DND-41 (cell line): ENCODE measurements around the gene NFATC3.

Source experiments
- ATAC-seq: fragments of 200-7000 bp; cut with Tn5 transposase; 3 replicates; pipeline ENCODE4 v1.9.1; 2021; ENCODE audit warnings: low read depth; ENCODE audit not compliant: insufficient read depth
- DNase-seq: peaks from one replicate; pipeline ENCODE4 v3.0.0-alpha.2; 2020
- H2AFZ ChIP-seq: 2 replicates; pipeline ENCODE4 v1.6.0; 2012; ENCODE audit warnings: low read depth, low read length
- H3K27ac ChIP-seq: 2 replicates; pipeline ENCODE4 v1.5.1; 2012; ENCODE audit warnings: low read length, inconsistent platforms
- H3K27me3 ChIP-seq: fragments of 200-600 bp; sonication (generic); 2 replicates; pipeline ENCODE4 v1.6.0; 2012; ENCODE audit warnings: low read length, mild to moderate bottlenecking, inconsistent platforms; ENCODE audit not compliant: insufficient read depth, poor library complexity
- H3K36me3 ChIP-seq: 2 replicates; pipeline ENCODE4 v1.5.1; 2012; ENCODE audit warnings: low read length, inconsistent platforms; ENCODE audit not compliant: insufficient read depth
- H3K4me1 ChIP-seq: 2 replicates; pipeline ENCODE4 v1.5.1; 2012; ENCODE audit warnings: mild to moderate bottlenecking, low read length; ENCODE audit not compliant: insufficient read depth
- H3K4me2 ChIP-seq: 2 replicates; pipeline ENCODE4 v1.6.0; 2012; ENCODE audit warnings: mild to moderate bottlenecking, moderate library complexity, low read length, inconsistent platforms; ENCODE audit not compliant: insufficient read depth
- H3K4me3 ChIP-seq, 2 experiments: fragments of 200-600 bp in 1 of 2; shearing (Covaris generic) in 1 of 2; 2 replicates each; pipeline ENCODE4 v1.5.1; 2012 to 2016; ENCODE audit warnings: inconsistent platforms in 2 of 2, low read length in 2 of 2, mild to moderate bottlenecking in 2 of 2, low read depth in 1 of 2, moderate library complexity in 1 of 2
- H3K79me2 ChIP-seq: 2 replicates; pipeline ENCODE4 v1.6.0; 2012; ENCODE audit warnings: low read length, inconsistent platforms; ENCODE audit not compliant: insufficient read depth
- H3K9ac ChIP-seq: 2 replicates; pipeline ENCODE4 v1.6.0; 2012; ENCODE audit warnings: low read depth, mild to moderate bottlenecking, inconsistent platforms, low read length, moderate library complexity
- H3K9me3 ChIP-seq: 2 replicates; pipeline ENCODE4 v1.5.1; 2012; ENCODE audit warnings: low read length, moderate library complexity, mild to moderate bottlenecking, inconsistent platforms; ENCODE audit not compliant: insufficient read depth, severe bottlenecking
- H4K20me1 ChIP-seq: 2 replicates; pipeline ENCODE4 v1.6.0; 2012; ENCODE audit warnings: low read length; ENCODE audit not compliant: insufficient read depth
- EZH2 ChIP-seq: IDR thresholded peaks from 3 replicates; pipeline ENCODE4 v1.6.1; 2012; ENCODE audit warnings: borderline replicate concordance, low read depth, mild to moderate bottlenecking, moderate library complexity, low read length, inconsistent platforms; ENCODE audit not compliant: severe bottlenecking
- TF ChIP-seq, protein P1 (sequence below): IDR thresholded peaks from 2 replicates; pipeline ENCODE4 v1.5.1; 2012; ENCODE audit warnings: borderline replicate concordance, low read length, moderate library complexity, mild to moderate bottlenecking; ENCODE audit not compliant: poor library complexity, severe bottlenecking; ENCODE audit errors: extremely low read depth

NFATC3 gene

DNA sequence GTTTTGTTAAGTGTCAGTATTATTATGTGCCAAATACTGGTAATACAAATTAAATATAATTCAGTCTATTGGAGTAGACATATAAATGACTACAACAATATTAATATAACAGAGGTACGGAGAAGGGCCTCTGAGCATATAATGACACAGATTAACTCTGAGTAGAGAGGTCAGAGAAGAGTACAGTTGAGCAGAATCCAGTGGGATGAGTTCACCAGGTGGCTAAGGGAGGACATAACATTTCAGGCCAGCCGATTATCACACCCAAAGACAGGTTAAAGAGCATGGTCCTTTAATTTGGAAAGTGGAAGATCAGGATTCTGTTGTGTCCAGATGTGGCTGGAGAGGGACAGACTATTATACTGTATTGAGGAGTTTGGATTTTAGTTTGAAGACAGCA, 11.3 kb downstream of the NFATC3 start:
- no peak overlapping the region for H3K4me2 ChIP-seq
- H3K9ac ChIP-seq = no peak overlapping the region
- no peak for ATAC-seq
- H3K4me1 ChIP-seq = peaks cover 8% of the 10 kb centered on the region; the same call in 1 of the 2 replicates
- H3K36me3 ChIP-seq = no peaks in the 10 kb centered on the region
- no peak overlapping the region for H3K27ac ChIP-seq
- DNase-seq = no peak
- TF ChIP-seq, protein P1, sequence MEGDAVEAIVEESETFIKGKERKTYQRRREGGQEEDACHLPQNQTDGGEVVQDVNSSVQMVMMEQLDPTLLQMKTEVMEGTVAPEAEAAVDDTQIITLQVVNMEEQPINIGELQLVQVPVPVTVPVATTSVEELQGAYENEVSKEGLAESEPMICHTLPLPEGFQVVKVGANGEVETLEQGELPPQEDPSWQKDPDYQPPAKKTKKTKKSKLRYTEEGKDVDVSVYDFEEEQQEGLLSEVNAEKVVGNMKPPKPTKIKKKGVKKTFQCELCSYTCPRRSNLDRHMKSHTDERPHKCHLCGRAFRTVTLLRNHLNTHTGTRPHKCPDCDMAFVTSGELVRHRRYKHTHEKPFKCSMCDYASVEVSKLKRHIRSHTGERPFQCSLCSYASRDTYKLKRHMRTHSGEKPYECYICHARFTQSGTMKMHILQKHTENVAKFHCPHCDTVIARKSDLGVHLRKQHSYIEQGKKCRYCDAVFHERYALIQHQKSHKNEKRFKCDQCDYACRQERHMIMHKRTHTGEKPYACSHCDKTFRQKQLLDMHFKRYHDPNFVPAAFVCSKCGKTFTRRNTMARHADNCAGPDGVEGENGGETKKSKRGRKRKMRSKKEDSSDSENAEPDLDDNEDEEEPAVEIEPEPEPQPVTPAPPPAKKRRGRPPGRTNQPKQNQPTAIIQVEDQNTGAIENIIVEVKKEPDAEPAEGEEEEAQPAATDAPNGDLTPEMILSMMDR = no peak
- no peak for TF ChIP-seq EZH2
- no peak overlapping the region for H3K4me3 ChIP-seq
- peaks cover 99% of the 10 kb centered on the region for H3K79me2 ChIP-seq
- no peak overlapping the region for H2AFZ ChIP-seq
- H4K20me1 ChIP-seq = peaks cover 69% of the 10 kb centered on the region
- H3K9me3 ChIP-seq = no peaks in the 10 kb centered on the region
- H3K27me3 ChIP-seq = no peaks in the 10 kb centered on the region

DNA sequence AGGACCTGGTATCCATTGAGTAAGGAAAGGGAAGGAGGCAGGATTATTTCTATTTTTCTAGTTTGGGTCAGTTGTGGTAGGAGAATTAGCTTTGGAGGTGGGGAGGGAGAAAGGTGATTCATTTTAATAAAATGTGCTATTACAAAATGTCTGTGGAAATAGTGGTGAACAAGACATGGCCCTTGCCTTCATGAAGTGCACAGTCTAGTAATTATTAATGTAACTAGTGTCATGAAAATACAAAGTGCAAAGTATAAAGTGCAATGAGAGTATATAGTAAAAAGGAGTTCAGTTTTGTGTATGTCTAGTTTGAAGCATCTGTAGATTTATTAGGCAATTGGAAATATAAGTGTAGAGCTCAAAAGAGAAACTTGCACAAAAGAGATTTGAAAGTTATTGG, 11.9 kb downstream of the NFATC3 start:
- Histone ChIP-seq H3K4me1 (0 out of 2 replicates have a peak, but pooled peaks cover 4% of the 10 kb centered on the region), H3K36me3 (no peaks in the 10 kb centered on the region), H2AFZ (no peak overlapping the region), H3K9ac (no peak overlapping the region), H3K4me3 (no peak overlapping the region), H3K27ac (no peak overlapping the region), H3K27me3 (no peaks in the 10 kb centered on the region), H4K20me1 (peaks cover 68% of the 10 kb centered on the region), H3K9me3 (no peaks in the 10 kb centered on the region), H3K4me2 (no peak overlapping the region), H3K79me2 (peaks cover 99% of the 10 kb centered on the region)
- ATAC-seq = no peak
- DNase-seq = no peak
- no peak for TF ChIP-seq EZH2
- TF ChIP-seq, protein P1 = no peak

DNA sequence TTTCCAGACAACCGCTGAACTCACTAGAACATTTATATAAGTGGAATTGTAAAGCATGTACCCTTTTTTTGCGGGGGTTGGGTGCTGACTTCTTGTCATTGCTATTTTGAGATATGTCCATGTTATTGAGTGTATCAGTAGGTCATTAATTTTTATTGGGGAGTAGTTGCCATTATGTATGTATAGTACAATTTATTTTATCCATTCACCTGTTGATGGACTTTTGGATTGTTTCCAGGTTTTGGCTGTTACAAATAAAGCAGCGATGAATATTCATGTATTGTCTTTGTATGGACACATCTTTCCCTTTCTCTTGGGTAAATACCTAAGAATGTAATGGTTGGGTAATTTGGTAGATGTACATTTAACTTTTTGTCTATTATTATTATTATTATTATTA, 12.7 kb downstream of the NFATC3 start:
- no peaks in the 10 kb centered on the region for H3K36me3 ChIP-seq
- no peak overlapping the region for H3K9ac ChIP-seq

More for the DNA sequence above, 12.7 kb downstream of the NFATC3 start:
- peaks cover 99% of the 10 kb centered on the region for H3K79me2 ChIP-seq
- no peak for DNase-seq
- 0 out of 2 replicates have a peak, but pooled peaks cover 4% of the 10 kb centered on the region for H3K4me1 ChIP-seq
- no peak for TF ChIP-seq EZH2
- TF ChIP-seq, protein P1 = no peak
- no peak for ATAC-seq
- no peak overlapping the region for H2AFZ ChIP-seq
- H3K27ac ChIP-seq = no peak overlapping the region
- H3K4me2 ChIP-seq = no peak overlapping the region
- no peaks in the 10 kb centered on the region for H3K9me3 ChIP-seq
- H3K4me3 ChIP-seq = no peak overlapping the region
- no peaks in the 10 kb centered on the region for H3K27me3 ChIP-seq
- H4K20me1 ChIP-seq = peaks cover 62% of the 10 kb centered on the region
